Aorta (tissue), 5 donors: ENCODE results near the gene CCDC171. TPM values are rescaled to one million over a fixed set of nuclear protein-coding genes. Genes with fewer than 3 reads are reported as not detected.
A peak's percentile ranks its signal among the peaks of the same experiment; 100 is the strongest.
"Not testable (repeated sequence)": the region's sequence is repeated elsewhere in the genome, so short reads cannot be mapped to it uniquely, and the experiment has no call there.

ENCODE experiments used
- ATAC-seq: fragments of 200-7000 bp; cut with Tn5 transposase; one replicate; pipeline ENCODE4 v1.9.1; 2022; ENCODE audit warnings: moderate library complexity; ENCODE audit not compliant: low FRiP score
- DNase-seq, 2 donors: peaks; one replicate each; pipeline ENCODE4 v3.0.0-alpha.2; 2020
- H3K27ac ChIP-seq, 2 donors: one replicate each; pipeline ENCODE4 v1.5.1; 2013; ENCODE audit warnings: low read length in 2 of 2, mild to moderate bottlenecking in 2 of 2, moderate library complexity in 2 of 2, control low read depth in 1 of 2, inconsistent platforms in 1 of 2, low read depth in 1 of 2
- H3K27me3 ChIP-seq, 2 donors: one replicate each; pipeline ENCODE4 v1.6.1; 2013; ENCODE audit warnings: control low read depth in 1 of 2, low read length in 1 of 2, mild to moderate bottlenecking in 1 of 2, moderate library complexity in 1 of 2; ENCODE audit not compliant: insufficient read depth in 2 of 2, control insufficient read depth in 1 of 2
- H3K36me3 ChIP-seq, 2 donors: one replicate each; pipeline ENCODE4 v1.6.1; 2013; ENCODE audit warnings: control low read depth in 1 of 2, low read length in 1 of 2, mild to moderate bottlenecking in 1 of 2; ENCODE audit not compliant: insufficient read depth in 2 of 2, control insufficient read depth in 1 of 2
- H3K4me1 ChIP-seq, 2 donors: one replicate each; pipeline ENCODE4 v1.6.1; 2013; ENCODE audit warnings: low read length in 2 of 2, control low read depth in 1 of 2, mild to moderate bottlenecking in 1 of 2, moderate library complexity in 1 of 2; ENCODE audit not compliant: insufficient read depth in 2 of 2, control insufficient read depth in 1 of 2
- H3K4me3 ChIP-seq, 2 donors: one replicate each; pipeline ENCODE4 v1.5.1; 2013; ENCODE audit warnings: low read length in 2 of 2, control low read depth in 1 of 2, mild to moderate bottlenecking in 1 of 2
- H3K9me3 ChIP-seq: one replicate; pipeline ENCODE4 v1.6.1; 2013; ENCODE audit warnings: mild to moderate bottlenecking, low read length; ENCODE audit not compliant: control insufficient read depth
- WGBS, 2 donors: extraction: QIAGEN DNeasy Blood & Tissue Kit; methylation state at CpG; one replicate each; pipeline ENCODE4 v1.1.7; 2013; 5-methylcytosine and 5-hydroxymethylcytosine counted together
- intact Hi-C, 2 donors: fragments of 100-400 bp; cut with DNase I; formaldehyde crosslinking; loops; one replicate each; pipeline versions ENCODE4 v1.14.2 to v1.15.0; 2022
- polyA plus RNA-seq, 2 donors: library from polyadenylated mRNA; stranded (reverse); fragments of 200-250 nt; gene quantifications; one replicate each; pipeline ENCODE4 v1.2.3, GENCODE V29; 2013
- total RNA-seq, 2 donors: library from RNA; stranded (reverse); fragmentation: NEBNext Ultra II Directional; extraction: Animal tissue kit (Norgen Biotek cat#: 25700); gene quantifications; one replicate each; pipeline ENCODE4 v1.2.1, GENCODE V29; 2021
- donor health status: healthy with polysubstance abuse.
- donor health status: Bipolar disorder and iron deficiency.
- donor health status: DM: no; HTN: no; CAD: no.
- donor health status: DM: no; HTN: no; CAD: no.
- donor health status: DM: yes; HTN: yes; CAD: no.

CCDC171 gene
- total and polyA plus RNA-seq, 4 donors: 0.13 to 5.4 (median 3.1) TPM

- no peaks in the 10 kb centered on the region for H3K4me1 ChIP-seq
- no peaks in the 10 kb centered on the region for H3K9me3 ChIP-seq
- DNase-seq: no peak
- ATAC-seq: no peak
- intact Hi-C loops: no loop called here
- H3K27ac ChIP-seq: no peak overlapping the region
- H3K27me3 ChIP-seq: no peaks in the 10 kb centered on the region
- no peak overlapping the region for H3K4me3 ChIP-seq
- WGBS, 2 donors: 90 to 93% methylated on average over 3 of the region's 3 CpGs
- no peaks in the 10 kb centered on the region for H3K36me3 ChIP-seq
Measured at GRCh38 chr9:15584379-15584778, 31.5 kb downstream of the CCDC171 start.

- no peak overlapping the region for H3K4me3 ChIP-seq
- WGBS, 2 donors: 84 to 94% methylated on average over 3 of the region's 3 CpGs
- DNase-seq: no peak
- H3K27ac ChIP-seq: no peak overlapping the region
- H3K36me3 ChIP-seq: no peaks in the 10 kb centered on the region
- no peak for ATAC-seq
- no peaks in the 10 kb centered on the region for H3K27me3 ChIP-seq
- intact Hi-C loops: no loop called here
- no peaks in the 10 kb centered on the region for H3K4me1 ChIP-seq
- H3K9me3 ChIP-seq: no peaks in the 10 kb centered on the region
Measured at GRCh38 chr9:15592317-15592716, 39.5 kb downstream of the CCDC171 start.

GRCh38 chr9:15592940-15593339, 40.1 kb downstream of the CCDC171 start:
- intact Hi-C loops, H3K4me3 ChIP-seq, H3K27me3 ChIP-seq, H3K9me3 ChIP-seq, DNase-seq, ATAC-seq, H3K36me3 ChIP-seq, H3K4me1 ChIP-seq, H3K27ac ChIP-seq: not testable (repeated sequence)
- 79 to 94% methylated on average over 1 of the region's 1 CpG for WGBS, 2 donors

GRCh38 chr9:15600666-15601330, 48.0 kb downstream of the CCDC171 start:
- not testable (repeated sequence) for ATAC-seq, H3K27ac ChIP-seq, H3K9me3 ChIP-seq, H3K4me3 ChIP-seq, H3K36me3 ChIP-seq, DNase-seq, H3K27me3 ChIP-seq, H3K4me1 ChIP-seq
- 95 to 98% methylated on average over 19 of the region's 19 CpGs for WGBS, 2 donors
- intact Hi-C loops: loop anchor here (10.0 kb wide), 3 partner anchors 166 to 496 kb away; no protein-coding TSS in a partner anchor

GRCh38 chr9:15606643-15607472, 54.0 kb downstream of the CCDC171 start:
- Histone ChIP-seq H3K9me3 (no peaks in the 10 kb centered on the region), H3K36me3 (no peaks in the 10 kb centered on the region), H3K27me3 (no peaks in the 10 kb centered on the region), H3K4me3 (no peak overlapping the region), H3K4me1 (no peaks in the 10 kb centered on the region), H3K27ac (no peak overlapping the region)
- peak; percentile 75 for ATAC-seq
- intact Hi-C loops: loop anchor here (10.0 kb wide), 3 partner anchors 172 to 502 kb away; no protein-coding TSS in a partner anchor
- 3 to 4% methylated on average over 2 of the region's 2 CpGs for WGBS, 2 donors
- no peak for DNase-seq

GRCh38 chr9:15612962-15613361, 60.1 kb downstream of the CCDC171 start:
- Histone ChIP-seq H3K9me3 (no peaks in the 10 kb centered on the region), H3K27ac (no peak overlapping the region), H3K4me1 (no peaks in the 10 kb centered on the region), H3K4me3 (no peak overlapping the region), H3K27me3 (no peaks in the 10 kb centered on the region), H3K36me3 (no peaks in the 10 kb centered on the region)
- ATAC-seq: no peak
- DNase-seq: no peak
- intact Hi-C loops: no loop called here
- WGBS, 2 donors: 81 to 83% methylated on average over 4 of the region's 4 CpGs

GRCh38 chr9:15617782-15618181, 64.9 kb downstream of the CCDC171 start:
- Histone ChIP-seq H3K4me3 (no peak overlapping the region), H3K4me1 (no peaks in the 10 kb centered on the region), H3K9me3 (no peaks in the 10 kb centered on the region), H3K27ac (no peak overlapping the region), H3K36me3 (no peaks in the 10 kb centered on the region), H3K27me3 (no peaks in the 10 kb centered on the region)
- intact Hi-C loops: no loop called here
- WGBS, 2 donors: 95% methylated on average over 7 of the region's 7 CpGs
- DNase-seq (no peak), ATAC-seq (no peak)

GRCh38 chr9:15618540-15619331, 65.9 kb downstream of the CCDC171 start:
- Histone ChIP-seq H3K27ac (no peak overlapping the region), H3K27me3 (no peaks in the 10 kb centered on the region), H3K9me3 (no peaks in the 10 kb centered on the region), H3K4me3 (no peak overlapping the region), H3K36me3 (no peaks in the 10 kb centered on the region), H3K4me1 (no peaks in the 10 kb centered on the region)
- 87 to 91% methylated on average over 18 of the region's 18 CpGs for WGBS, 2 donors
- intact Hi-C loops: no loop called here
- no peak for ATAC-seq
- DNase-seq: no peak
